ENCODE measurements around the gene GPX2. TPM values are rescaled to one million over a fixed set of nuclear protein-coding genes. Genes with fewer than 3 reads are reported as not detected.

Gene GPX2
- total RNA-seq, 2 donors from 2014 or later, result not detected

DNA sequence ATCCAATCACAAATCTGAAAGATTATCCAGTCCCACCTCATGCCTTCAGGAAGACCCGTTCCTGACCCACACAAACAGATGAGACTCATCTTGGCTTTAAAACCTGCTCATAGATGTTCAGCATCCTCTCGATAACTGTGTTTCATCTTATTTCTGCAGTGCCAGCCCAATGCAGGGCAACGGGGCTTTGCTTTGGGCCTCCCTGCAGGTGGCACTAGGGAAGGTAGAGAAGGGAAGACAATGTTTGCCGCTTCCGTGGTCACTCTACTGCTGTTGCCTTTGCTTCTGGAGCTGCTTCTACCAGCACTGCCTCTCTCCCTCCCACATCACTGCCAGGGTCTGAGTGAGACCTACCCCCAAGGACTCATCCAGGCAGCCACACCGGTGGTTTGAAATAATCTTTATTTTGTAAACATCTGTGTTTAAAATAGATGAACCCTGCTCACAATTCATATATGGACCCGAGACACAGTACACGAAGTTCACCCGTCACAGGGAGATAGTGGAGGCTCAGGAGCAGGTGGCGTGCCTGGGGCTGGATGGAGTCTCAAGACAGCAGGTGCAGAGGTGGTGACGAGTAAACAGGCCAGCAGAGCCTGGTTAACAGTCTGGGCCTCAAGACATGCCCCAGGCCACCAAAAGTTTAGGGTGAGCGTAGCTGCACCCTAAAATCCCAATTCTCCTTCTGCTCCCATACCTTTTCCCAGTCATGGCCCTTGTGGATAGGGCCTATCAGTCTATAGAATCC lies 3.1 kb upstream of the GPX2 start:
- no peak for ATAC-seq
- intact Hi-C loops (cut with DNase I), result no loop called here
- DNase-seq, result no peak

DNA sequence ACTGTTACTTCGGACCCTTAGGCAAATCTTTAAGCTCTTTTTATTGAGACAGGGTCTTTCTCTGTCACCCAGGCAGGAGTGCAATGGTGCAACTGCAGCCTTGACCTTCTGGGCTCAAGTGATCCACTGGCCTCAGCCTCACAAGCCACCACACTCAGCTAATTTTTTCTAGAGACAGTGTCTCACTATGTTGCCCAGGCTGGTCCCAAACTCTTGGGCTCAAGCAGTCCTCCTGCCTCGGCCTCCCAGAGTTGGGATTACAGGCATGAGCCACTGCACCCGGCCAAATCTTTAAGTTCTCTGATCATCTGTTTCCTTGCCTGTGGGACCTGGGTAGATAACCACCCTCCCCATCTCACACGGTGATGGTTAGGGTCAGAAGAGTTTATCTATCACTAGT lies 2.3 kb upstream of the GPX2 start:
- DNase-seq, result no peak
- ATAC-seq, result no peak
- intact Hi-C loops (cut with DNase I), result no loop called here

DNA sequence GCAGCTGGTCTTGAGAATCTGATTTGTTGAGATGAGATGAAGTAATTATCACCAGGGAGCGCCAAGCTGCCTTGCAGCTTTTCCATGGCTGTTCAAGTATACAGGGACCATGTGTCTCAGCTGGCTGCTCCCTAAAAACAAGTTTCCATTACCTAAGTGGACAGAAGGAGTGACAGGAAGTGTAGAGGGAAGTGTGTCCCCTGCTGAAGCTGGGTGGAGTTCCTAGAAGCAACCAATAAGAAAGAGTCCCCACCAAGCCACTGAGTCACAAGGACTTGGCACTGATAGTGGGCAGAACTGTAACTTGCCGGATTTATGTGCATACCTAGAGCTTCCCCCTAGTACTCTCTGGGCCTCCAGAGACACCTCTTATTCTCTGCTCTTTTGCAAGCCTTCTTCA lies 1.5 kb upstream of the GPX2 start:
- DNase-seq, result no peak
- ATAC-seq, result no peak
- intact Hi-C loops (cut with DNase I), result no loop called here

DNA sequence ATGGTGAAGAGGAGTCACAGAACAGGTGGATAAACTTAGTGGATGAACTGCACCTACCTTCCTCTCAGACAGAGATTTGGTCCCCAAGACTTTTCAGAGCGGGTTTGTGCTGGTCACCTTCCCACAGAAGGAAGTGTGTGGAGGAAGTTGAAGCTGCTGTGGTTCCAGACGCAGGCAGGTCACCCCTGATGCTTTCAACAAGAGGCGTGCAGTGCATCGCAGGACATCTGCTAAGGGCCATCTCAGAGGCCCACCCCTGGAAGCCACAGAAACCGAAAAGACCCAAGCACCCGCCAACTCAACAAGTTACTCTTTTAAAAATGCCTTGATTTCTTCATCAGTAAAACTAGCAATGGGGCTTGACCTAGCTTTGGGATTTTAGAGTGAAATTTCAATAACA lies 1.0 kb upstream of the GPX2 start:
- DNase-seq, result no peak
- intact Hi-C loops (cut with DNase I), result no loop called here
- ATAC-seq, result no peak

DNA sequence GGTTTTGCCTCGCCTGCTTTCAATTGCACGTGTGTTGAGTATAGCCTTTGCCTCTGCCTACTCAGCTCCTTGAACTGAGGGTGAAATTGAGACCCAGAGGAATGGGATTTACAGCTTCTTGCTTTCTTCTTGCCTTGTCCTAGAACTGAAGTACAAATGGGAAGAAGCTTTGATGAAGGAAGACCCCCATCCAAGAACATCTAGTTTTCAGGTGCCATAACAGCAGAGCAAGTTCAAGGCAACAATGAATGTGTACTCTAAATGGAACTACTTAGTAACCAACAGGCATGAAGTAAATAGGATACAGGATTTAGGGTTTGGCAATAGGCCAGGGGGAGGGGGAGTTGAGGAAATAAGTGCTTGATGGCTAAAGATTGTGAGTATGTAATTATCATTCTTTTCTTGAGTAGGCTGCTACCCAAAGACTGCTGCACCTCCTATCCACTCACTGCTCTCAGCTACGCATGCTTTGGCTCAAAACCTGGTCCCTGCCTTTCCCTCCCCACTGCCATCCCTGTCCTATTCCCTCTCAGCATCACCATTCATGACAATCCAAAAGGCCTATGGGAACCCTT lies 2.1 kb downstream of the GPX2 start:
- no peak for ATAC-seq

DNA sequence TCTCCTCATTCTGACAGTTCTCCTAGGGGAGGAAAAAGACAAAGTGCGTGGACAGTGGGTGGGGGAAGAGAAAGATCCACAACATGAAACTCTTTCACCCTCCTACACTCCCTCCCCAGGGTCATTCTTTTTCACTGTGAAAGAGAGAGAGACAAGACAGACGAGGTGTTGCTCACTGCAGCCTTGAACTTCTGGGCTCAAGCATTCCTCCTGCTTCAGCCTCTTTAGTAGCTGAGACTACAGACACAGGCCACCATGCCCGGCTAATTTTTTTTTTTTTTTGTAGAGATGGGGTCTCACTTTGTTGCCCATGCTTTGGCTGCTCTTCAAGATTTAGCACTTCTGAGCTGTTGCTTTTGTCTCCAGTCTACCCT lies 2.7 kb downstream of the GPX2 start:
- ATAC-seq (no peak), DNase-seq (no peak)
- intact Hi-C loops (cut with DNase I), result no loop called here

More for the DNA sequence above, 2.1 kb downstream of the GPX2 start:
- no peak for DNase-seq
- intact Hi-C loops (cut with DNase I), result no loop called here

DNA sequence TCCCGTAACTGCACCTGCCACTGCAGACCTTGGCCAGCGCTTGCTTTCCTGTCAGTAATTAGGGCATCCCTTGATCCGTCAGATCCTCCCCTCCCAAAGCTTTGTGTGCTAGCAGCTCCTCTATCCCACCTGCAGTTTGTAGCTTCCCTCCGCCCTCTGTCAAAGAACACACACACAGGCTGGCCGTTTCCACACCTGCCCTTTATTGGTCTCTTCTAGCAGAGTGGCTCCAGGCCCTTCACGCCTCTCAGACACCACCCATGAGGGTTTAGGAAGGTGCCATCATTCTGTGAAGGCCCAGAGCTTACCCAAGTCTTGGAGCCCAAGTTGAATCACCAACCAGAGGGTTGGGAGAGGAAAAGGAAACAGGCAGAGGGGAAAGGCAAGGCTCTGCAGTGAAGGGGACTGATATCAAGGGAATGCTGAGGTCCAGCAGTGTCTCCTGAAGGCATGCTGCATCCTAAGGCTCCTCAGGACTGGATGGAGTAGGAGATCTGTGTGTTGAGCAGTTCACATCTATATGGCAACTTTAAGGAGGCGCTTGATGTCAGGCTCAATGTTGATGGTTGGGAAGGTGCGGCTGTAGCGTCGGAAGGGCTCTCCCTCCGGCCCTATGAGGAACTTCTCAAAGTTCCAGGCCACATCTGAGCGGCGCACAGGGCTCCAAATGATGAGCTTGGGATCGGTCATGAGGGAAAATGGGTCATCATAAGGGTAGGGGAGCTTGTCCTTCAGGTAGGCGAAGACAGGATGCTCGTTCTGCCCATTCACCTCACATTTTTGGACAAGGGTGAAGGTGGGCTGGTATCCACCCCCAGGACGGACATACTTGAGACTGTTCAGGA lies 3.4 kb downstream of the GPX2 start:
- no peak for DNase-seq
- ATAC-seq, result no peak

DNA sequence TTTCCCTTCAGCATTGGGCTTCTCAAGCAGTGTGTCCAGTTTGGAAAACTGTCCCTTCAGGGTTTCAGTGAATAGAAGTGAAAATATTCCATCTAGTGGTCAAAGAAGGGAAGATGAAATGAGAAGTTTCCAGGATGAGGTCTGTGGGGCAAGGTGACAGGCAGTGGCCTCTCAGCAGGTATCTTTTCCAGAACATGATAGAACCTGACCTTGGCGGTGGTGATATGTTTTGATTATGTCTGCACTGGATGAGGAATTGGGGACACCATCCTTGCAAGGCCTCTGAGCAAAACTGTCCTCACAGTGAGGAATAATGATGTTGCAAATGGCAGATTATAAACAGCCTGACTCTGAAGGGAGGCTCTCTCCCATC lies 4.7 kb downstream of the GPX2 start:
- ATAC-seq (peak in 1 of 2 donors; percentile 54), DNase-seq (no peak)
- intact Hi-C loops (cut with DNase I), result no loop called here

More for the DNA sequence above, 3.4 kb downstream of the GPX2 start:
- intact Hi-C loops (cut with DNase I), result no loop called here

DNA sequence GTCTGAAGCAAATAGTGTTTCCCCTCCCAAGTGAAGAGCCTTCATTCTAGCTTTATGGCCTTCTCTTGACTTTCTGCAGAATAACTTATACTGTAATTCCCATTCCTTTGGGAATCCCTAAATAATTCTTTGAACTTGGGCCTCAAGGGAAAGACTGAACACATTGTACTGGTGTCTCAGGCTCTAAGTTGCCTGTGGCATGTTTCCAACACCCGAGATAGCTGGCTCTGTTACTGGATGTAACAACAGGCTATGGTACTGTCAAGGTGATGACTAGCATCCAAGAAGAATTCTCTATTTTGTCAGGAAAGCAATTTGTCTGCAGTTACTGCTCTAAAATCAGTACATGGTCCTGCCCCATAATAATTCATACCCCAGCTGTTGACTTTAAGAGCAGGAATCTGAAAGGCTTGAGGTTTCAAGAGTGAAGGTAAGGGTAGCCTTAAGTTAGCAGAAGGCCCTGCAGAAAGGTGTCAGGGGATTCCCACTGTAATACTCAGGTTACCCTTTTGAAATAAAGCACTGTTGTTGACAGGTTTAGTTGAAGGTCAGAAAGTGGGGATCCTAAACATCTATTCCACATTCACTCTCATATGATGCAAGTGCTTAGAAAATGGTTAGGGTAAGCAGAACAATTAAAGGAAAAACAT lies 5.2 kb downstream of the GPX2 start:
- peak; percentile 43 to 70 for ATAC-seq
- intact Hi-C loops (cut with DNase I), result no loop called here
- DNase-seq, result no peak

DNA sequence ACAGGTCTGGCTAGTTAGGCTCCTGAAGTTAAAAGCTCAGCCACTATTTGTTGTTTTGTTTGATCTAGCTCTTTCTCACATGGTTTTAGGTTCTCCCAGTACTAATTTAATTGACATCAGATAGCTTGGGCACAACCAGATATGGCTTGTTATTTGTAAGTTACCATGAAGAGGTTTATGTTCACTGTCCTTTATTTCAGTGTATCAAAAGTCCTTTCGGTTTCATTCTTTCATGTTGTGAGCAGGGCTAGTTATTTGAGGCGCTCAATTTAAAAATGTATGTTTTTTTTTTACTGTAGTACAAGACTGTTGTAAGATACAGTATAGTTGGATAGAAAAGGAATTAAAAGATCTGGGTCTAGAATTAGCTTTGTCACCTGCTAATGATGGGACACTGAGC lies 7.0 kb downstream of the GPX2 start:
- intact Hi-C loops (cut with DNase I), result no loop called here
- no peak for DNase-seq
- no peak for ATAC-seq

DNA sequence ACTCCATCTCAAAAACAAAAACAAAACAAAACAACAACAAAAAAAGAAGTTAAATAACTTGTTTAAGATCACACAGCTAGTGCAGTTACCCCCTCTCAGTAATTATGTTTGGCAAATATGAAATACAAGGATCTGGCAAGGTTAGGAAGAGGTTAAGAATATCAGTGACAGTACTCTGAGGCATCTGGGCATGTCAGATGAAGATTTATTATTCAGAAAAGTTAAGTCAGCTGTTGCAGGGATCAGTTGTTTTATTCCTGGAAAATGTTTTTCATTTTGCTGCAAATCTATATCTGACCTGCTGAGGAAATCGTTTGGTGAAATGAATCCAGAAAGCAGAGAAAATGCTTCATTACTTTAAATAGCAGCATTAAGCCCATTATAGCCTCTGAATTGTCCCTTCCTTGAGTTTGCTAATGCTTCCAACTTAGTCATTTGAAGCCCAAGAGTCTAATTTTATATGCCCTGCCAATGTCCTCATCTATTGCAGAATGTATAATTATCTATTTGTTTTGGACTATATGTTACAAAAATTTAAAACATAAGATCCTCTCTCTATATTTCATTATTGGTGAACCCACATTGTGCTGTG lies 8.1 kb downstream of the GPX2 start:
- intact Hi-C loops (cut with DNase I), result no loop called here
- ATAC-seq, result no peak
- no peak for DNase-seq

DNA sequence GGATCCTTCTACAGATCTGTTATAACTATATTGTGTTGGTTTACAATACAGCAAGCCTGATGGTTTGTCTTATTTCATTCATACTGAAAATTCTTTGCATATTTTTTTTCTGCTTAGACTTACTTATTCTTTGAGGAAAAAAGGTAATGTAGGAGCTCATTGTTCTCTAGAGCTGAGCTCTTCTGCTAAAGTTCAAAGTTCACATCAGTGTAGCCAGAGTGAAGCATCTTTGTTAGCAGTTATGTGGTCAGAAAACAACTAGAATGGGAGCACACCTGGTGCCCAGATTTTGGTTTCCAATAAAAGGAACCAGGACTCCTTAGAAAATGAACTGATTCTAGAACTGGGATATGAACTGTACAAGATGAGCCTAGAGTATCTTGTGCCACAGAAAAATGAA lies 10.3 kb downstream of the GPX2 start:
- DNase-seq (no peak), ATAC-seq (no peak)
- intact Hi-C loops (cut with DNase I), result no loop called here

DNA sequence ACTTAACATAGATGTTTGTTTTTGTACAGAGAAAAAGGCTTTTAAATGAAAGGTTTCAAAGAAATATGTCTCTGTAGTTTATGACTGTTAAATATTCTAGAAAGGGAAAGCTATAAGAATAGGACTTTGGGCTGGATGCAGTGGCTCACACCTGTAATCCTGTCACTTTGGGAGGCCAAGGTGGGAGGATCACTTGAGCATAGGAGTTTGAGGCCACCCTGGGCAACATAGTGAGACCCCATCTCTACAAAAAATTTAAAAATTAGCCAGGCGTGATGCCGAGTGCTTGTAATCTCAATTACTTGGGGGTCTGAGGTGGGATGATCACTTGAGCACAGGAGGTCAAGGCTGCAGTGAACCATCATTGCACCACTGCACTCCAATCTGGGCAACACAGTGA lies 11.4 kb downstream of the GPX2 start:
- intact Hi-C loops (cut with DNase I), result no loop called here
- ATAC-seq (no peak), DNase-seq (no peak)

DNA sequence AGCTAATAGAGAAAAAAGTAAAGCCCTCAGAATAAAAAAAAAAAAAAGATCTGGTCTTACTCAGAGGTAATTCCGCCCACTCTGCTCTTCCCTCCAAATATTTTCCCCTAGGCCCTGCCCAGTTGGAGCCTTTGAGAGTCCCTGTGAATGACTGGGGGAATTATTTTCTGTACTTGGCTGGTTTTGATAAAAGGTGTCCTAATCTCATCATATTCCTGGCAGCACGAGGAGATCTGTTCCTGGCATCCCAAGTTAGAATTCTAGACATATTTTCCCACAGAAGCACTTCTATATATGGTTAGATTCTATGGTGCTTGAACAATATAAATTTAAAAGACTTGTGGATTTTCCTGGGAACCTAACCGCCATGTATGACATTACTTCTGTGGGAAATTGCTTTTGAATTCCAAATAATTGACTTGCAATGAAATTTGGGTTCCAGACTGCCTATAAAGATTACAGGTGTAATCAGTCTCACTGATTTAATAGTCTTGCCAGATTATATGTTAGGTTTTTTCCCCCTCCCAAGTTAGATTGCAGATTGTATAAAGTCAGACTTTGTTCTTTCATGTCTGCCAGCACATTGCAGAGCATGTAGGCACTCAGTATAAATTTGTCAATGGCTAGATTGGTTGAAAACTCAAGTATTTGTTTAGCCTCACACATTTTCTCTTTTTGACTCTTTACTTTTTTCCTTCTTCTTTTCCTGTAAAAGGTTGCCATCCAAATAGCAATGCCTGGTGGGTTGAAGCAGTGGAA lies 12.3 kb downstream of the GPX2 start:
- peak; percentile 71 to 91 for ATAC-seq
- DNase-seq, result no peak
- intact Hi-C loops (cut with DNase I), result no loop called here

DNA sequence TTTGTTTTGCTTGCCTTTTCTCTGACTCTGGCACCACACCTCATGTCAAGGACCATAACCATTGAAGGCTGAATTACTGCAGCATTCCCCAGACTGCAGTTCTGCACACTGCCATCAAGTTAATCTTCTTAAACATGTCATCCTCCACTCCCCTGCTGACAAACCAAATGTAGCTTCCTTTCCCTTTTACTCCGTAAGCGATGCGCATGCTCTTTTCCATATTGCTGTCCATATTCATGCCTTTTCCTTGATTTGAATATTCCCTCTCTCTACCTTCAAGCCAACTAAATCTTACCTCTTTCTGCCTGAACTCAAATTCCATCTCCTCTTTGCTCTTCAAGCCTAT lies 13.6 kb downstream of the GPX2 start:
- ATAC-seq, result no peak
- no peak for DNase-seq
- intact Hi-C loops (cut with DNase I), result no loop called here

DNA sequence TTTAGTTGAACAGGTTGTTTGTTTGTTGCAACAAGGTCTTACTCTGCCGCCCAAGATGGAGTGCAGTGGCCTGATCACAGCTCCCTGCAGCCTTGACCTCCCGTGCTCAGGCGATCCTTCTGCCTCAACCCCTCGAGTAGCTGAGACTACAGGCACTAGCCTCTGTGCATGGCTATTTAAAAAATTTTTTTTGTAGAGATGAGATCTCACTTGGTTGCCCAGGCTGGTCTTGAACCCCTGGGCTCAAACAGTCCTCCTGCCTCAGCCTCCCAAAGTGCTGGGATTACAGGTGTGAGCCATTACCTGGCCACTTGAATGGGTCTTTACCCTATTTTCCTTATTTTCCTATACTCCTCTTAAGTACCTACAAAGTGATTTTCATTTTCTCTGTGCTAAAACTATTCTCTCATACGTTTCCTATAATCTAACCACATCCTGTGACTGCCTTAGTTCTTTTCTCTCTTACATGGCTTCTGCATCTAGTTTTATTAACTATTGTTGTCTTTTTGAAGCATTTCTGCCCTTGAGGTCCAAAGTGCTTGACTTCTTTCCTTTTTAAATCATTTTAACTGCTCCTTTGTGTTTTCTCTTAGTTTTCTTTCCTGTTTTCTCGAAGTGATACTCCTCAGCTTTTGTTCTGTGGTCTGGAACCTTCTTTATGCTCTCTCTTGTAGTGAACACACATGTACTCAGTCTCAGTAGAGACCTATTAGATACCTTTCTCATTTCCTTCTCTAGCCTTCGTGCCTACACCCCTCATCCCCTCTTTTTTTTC lies 14.1 kb downstream of the GPX2 start:
- ATAC-seq (no peak), DNase-seq (no peak)
- intact Hi-C loops (cut with DNase I), result no loop called here

DNA sequence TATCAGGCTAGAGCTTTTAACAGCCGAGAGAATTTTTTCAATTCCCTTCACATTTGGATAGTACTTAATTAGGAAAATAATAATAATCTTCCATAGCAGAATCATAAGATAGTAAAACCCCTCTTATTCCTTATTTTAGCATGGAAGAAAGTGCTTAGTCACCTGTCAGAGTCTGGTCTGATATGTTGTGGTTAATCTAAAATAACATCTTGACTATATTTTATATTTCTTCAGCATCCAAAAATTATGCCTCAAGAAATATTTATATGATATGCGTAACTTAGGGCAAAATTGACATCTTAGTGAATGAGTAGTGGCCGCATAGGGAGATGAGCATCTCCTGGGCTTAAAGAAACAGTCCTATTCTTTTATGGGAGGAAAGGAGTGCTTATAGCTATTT lies 15.5 kb downstream of the GPX2 start:
- no peak for DNase-seq

DNA sequence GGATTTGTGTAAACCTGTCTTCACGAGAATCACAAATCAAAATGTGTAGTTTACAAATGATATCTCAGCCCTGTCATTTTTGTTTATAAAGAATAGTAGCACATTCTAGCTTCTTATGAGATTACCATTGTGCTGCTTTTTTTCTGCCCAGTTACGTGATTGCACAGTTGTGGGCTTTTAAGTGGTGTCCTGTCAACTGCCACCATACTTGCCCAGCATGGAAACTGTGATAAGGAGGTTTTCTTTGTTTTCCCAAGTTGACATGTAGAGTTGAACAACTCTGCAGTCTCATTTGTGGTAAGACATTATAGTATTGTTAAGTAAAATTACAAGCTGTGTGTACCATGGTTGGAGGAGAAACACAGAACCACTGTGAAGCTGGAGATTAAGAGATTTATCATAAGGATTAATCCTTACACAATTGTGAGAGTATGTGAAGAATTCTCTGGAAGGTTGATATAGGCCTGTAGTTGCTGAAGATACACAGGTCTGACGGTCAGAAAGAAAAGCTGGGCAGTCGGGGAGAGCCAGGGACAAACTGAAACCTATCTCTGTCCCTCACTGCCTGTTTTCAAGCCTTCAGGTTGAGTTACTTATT lies 16.0 kb downstream of the GPX2 start:
- DNase-seq (no peak), ATAC-seq (no peak)
- intact Hi-C loops (cut with DNase I), result no loop called here

More for the DNA sequence above, 15.5 kb downstream of the GPX2 start:
- intact Hi-C loops (cut with DNase I), result no loop called here
- ATAC-seq, result no peak
